DOHH2 (cell line): ENCODE results near the gene VWA7.

Experiments used
- CTCF ChIP-seq: fragments of 200-600 bp; sonication (generic); IDR thresholded peaks from one replicate; pipeline ENCODE4 v1.5.1; 2014; ENCODE audit warnings: antibody characterized with exemption, mild to moderate bottlenecking, low read depth, low read length; ENCODE audit not compliant: poor library complexity, severe bottlenecking
- EZH2phosphoT487 ChIP-seq: fragments of 200-600 bp; sonication (generic); IDR thresholded peaks from 2 replicates; pipeline ENCODE4 v1.6.1; 2017; ENCODE audit warnings: borderline replicate concordance, mild to moderate bottlenecking, antibody characterized with exemption, low read length, moderate library complexity, mixed read lengths

- TF ChIP-seq CTCF = no peak
- TF ChIP-seq EZH2phosphoT487 = no peak
These were observed 1.9 kb downstream of the VWA7 start for GRCh38 chr6:31775184-31775583.
